ENCODE data around the gene B3GAT1. TPM values are rescaled to one million over a fixed set of nuclear protein-coding genes. Genes with fewer than 3 reads are reported as not detected.

The B3GAT1 gene
- total RNA-seq, 4 donors from 2014 or later = 0.26 to 0.93 (median 0.36) TPM

- Histone ChIP-seq H3K4me3 (no peak overlapping the region), H3K36me3 (no peaks in the 10 kb centered on the region), H3K4me1 (peaks cover 12% of the 10 kb centered on the region), H3K27ac (no peak overlapping the region), H3K27me3 (peaks cover 74% of the 10 kb centered on the region), H3K9me3 (no peaks in the 10 kb centered on the region)
- TF ChIP-seq POLR2AphosphoS5 (IDR thresholded peaks at IDR 0.05) (no peak), POLR2A (IDR thresholded peaks at IDR 0.05) (no peak), CTCF (IDR thresholded peaks at IDR 0.05) (no peak), EP300 (IDR thresholded peaks at IDR 0.05) (no peak)
- WGBS = 47% methylated on average over 12 of the region's 12 CpGs
- no peak for DNase-seq (ENCODE audit: low spot score in 2 of 2)
These were observed 4.7 kb downstream of the B3GAT1 start for GRCh38 chr11:134407321-134407828.

GRCh38 chr11:134406264-134407185 lies 5.5 kb downstream of the B3GAT1 start:
- Histone ChIP-seq H3K27me3 (peaks cover 73% of the 10 kb centered on the region), H3K36me3 (no peaks in the 10 kb centered on the region), H3K9me3 (no peaks in the 10 kb centered on the region), H3K27ac (no peak overlapping the region), H3K4me1 (peaks cover 6% of the 10 kb centered on the region), H3K4me3 (no peak overlapping the region)
- 76% methylated on average over 10 of the region's 11 CpGs for WGBS
- no peak for DNase-seq (ENCODE audit: low spot score in 2 of 2)
- TF ChIP-seq POLR2A (IDR thresholded peaks at IDR 0.05) (no peak), EP300 (IDR thresholded peaks at IDR 0.05) (no peak), POLR2AphosphoS5 (IDR thresholded peaks at IDR 0.05) (no peak)

GRCh38 chr11:134405841-134406240 lies 6.2 kb downstream of the B3GAT1 start:
- no peaks in the 10 kb centered on the region for H3K4me1 ChIP-seq
- no CpG with 5 or more reads among the region's 9 CpGs for WGBS
- H3K4me3 ChIP-seq = no peak overlapping the region
- H3K27me3 ChIP-seq = peaks cover 66% of the 10 kb centered on the region
- H3K27ac ChIP-seq = no peak overlapping the region
- H3K9me3 ChIP-seq = no peaks in the 10 kb centered on the region
- no peaks in the 10 kb centered on the region for H3K36me3 ChIP-seq
- DNase-seq (ENCODE audit: low spot score in 2 of 2) = no peak
- TF ChIP-seq POLR2AphosphoS5 (IDR thresholded peaks at IDR 0.05) (no peak), EP300 (IDR thresholded peaks at IDR 0.05) (no peak), CTCF (IDR thresholded peaks at IDR 0.05) (no peak), POLR2A (IDR thresholded peaks at IDR 0.05) (no peak)

GRCh38 chr11:134405436-134405835 lies 6.6 kb downstream of the B3GAT1 start:
- TF ChIP-seq POLR2A (IDR thresholded peaks at IDR 0.05) (no peak), CTCF (IDR thresholded peaks at IDR 0.05) (no peak), EP300 (IDR thresholded peaks at IDR 0.05) (no peak), POLR2AphosphoS5 (IDR thresholded peaks at IDR 0.05) (no peak)
- no peaks in the 10 kb centered on the region for H3K4me1 ChIP-seq
- H3K27ac ChIP-seq = no peak overlapping the region
- no peaks in the 10 kb centered on the region for H3K36me3 ChIP-seq
- WGBS = 83% methylated on average over 7 of the region's 8 CpGs
- no peak for DNase-seq (ENCODE audit: low spot score in 2 of 2)
- peaks cover 65% of the 10 kb centered on the region for H3K27me3 ChIP-seq
- no peaks in the 10 kb centered on the region for H3K9me3 ChIP-seq
- H3K4me3 ChIP-seq = no peak overlapping the region

GRCh38 chr11:134404575-134405341 lies 7.3 kb downstream of the B3GAT1 start:
- Histone ChIP-seq H3K4me3 (no peak overlapping the region), H3K9me3 (no peaks in the 10 kb centered on the region), H3K36me3 (no peaks in the 10 kb centered on the region), H3K27me3 (peaks cover 65% of the 10 kb centered on the region), H3K27ac (no peak overlapping the region), H3K4me1 (no peaks in the 10 kb centered on the region)
- no peak for TF ChIP-seq POLR2AphosphoS5 (IDR thresholded peaks at IDR 0.05)
- no peak for TF ChIP-seq POLR2A (IDR thresholded peaks at IDR 0.05)
- no peak for TF ChIP-seq EP300 (IDR thresholded peaks at IDR 0.05)
- TF ChIP-seq CTCF (IDR thresholded peaks at IDR 0.05) = no peak
- WGBS = 87% methylated on average over 15 of the region's 30 CpGs
- no peak for DNase-seq (ENCODE audit: low spot score in 2 of 2)
